Cerebellar cortex (tissue), 1 donor: ENCODE results near the gene MAGEC1.
"Not testable (repeated sequence)": the region's sequence is repeated elsewhere in the genome, so short reads cannot be mapped to it uniquely, and the experiment has no call there.

ENCODE experiments used
- DNase-seq: peaks from one replicate; pipeline ENCODE4 v3.0.0-alpha.2; 2015; ENCODE audit warnings: low spot score

Gene MAGEC1, protein sequence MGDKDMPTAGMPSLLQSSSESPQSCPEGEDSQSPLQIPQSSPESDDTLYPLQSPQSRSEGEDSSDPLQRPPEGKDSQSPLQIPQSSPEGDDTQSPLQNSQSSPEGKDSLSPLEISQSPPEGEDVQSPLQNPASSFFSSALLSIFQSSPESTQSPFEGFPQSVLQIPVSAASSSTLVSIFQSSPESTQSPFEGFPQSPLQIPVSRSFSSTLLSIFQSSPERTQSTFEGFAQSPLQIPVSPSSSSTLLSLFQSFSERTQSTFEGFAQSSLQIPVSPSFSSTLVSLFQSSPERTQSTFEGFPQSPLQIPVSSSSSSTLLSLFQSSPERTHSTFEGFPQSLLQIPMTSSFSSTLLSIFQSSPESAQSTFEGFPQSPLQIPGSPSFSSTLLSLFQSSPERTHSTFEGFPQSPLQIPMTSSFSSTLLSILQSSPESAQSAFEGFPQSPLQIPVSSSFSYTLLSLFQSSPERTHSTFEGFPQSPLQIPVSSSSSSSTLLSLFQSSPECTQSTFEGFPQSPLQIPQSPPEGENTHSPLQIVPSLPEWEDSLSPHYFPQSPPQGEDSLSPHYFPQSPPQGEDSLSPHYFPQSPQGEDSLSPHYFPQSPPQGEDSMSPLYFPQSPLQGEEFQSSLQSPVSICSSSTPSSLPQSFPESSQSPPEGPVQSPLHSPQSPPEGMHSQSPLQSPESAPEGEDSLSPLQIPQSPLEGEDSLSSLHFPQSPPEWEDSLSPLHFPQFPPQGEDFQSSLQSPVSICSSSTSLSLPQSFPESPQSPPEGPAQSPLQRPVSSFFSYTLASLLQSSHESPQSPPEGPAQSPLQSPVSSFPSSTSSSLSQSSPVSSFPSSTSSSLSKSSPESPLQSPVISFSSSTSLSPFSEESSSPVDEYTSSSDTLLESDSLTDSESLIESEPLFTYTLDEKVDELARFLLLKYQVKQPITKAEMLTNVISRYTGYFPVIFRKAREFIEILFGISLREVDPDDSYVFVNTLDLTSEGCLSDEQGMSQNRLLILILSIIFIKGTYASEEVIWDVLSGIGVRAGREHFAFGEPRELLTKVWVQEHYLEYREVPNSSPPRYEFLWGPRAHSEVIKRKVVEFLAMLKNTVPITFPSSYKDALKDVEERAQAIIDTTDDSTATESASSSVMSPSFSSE

DNA sequence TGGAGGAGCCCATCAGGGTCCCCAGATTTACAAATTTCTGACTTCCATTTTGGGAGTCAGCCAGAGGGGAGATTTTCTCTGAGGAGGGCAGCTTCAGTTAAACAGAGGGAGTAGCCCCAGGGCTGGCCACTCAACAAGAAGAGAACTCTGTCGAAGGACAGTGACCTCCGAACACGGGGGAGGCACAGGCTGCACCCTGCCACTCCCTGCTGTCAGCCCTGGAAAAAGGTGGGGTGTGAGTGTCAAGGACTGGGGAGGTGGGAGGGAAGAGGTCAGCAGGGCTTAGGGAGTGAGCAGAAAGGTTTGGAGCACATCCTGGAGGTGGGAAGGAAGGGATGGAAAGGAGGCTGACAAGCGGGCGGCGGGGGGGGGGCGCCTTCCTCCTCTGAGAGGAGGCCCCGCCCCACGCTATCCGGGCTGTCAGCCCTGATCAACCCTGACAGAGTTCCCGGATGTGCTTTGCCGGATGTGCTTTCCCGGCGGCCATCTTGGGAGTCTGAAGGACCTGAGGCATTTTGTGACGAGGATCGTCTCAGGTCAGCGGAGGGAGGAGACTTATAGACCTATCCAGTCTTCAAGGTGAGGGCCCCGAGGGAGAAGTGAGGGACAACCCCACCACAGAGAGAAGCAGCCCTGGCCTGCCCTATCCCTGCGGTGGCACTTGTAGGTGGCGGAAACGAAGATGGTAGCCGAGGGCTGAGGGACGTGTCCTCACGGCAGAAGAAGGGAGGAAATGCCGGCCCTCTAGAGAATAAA, at the start of gene MAGEC1:
Gene MAGEC1, plus strand, starts transcription at position 495 of the 756 bp plus-strand sequence. CDS start 1,179 bp downstream, outside the sequence.
- DNase-seq = no peak

DNA sequence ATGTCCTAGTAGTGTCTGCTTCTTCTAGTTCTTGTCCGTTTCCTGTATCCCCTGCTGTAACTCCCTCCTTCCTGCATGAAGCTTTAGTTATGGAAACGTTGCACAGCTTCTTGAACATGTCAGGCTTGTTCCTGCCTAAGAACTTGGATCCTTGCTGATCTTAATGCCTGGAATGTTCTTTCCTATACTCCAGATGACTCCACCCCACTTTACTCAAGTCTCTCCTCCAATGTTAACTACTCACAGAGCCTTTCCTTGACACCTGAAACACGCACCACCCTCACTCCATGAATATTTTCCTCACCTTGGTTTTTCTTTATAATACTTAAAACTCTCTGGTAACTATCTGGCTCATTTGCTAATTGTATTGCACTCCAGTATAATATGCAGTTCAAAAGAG, 46.2 kb upstream of the MAGEC1 start:
- DNase-seq = no peak

DNA sequence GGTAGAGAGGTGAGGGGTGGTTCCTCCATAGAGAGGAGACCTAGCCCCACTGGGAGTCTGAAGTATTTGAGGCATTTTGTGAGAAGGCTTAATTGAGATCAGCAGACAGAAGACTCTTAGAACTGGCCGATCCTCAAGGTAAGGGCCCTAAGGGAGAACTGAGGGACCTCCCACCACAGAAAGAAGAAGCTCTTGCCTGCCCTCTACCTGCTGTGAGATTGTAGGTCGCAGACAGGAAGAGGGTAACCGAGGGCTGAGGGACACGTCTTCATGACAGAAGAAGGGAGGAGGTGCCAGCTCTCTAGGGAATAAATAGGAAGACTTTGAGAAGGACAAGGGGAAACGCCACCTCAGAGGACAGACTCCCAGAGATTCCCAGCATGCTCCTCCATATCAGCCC, 24.1 kb upstream of the MAGEC1 start:
- no peak for DNase-seq

DNA sequence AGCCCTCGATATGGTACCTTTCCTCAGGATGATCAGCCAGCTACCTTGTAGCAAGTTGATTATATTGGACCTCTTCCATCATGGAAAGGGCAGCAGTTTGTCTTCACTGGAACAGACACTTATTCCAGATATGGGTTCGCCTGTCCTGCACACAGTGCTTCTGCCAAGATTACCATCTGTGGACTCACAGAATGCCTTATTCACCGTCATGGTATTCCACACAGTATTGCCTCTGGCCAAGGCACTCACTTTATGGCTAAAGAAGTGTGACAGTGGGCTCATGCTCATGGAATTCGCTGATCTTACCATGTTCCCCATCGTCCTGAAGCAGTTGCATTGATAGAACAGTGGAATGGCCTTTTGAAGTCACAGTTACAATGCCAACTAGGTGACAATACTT, 14.9 kb upstream of the MAGEC1 start:
- DNase-seq = not testable (repeated sequence)

DNA sequence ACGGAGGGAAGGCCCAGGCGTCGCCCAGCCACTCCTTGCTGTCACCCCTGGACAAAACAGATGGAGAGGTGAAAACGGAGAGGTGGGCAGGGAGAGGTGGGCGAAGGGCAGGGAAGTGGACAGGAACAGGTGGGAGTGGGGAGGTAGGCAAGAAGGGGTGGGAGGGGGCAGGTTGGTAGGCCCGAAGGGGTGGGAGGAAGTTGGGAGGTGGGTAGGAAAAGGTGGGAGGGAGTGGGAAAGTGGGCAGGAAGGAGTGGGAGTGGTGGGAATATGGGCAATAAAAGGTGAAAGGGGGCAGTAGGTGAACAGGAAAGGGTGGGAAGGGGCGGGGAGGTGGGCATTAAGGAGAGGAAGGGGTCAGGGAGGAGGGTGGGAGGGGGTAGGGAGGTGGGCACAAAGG, 9.0 kb upstream of the MAGEC1 start:
- no peak for DNase-seq

DNA sequence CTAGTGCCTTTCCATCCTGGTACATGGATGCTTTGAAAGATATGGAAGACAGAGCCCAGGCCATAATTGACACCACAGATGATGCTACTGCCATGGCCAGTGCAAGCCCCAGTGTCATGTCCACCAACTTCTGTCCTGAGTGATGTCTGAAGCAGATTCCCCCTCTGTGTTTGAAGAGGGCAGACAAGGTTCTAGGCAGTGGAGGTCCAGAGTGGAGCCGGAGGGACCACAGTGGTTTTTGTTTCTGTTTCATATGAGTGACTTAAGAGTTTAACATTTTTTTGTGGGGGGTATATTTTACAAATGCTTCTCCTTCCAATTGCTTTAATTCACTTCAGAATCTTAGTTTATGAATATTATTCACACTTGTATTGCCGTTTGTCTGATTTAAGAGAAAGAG, 6.0 kb upstream of the MAGEC1 start:
- no peak for DNase-seq

DNA sequence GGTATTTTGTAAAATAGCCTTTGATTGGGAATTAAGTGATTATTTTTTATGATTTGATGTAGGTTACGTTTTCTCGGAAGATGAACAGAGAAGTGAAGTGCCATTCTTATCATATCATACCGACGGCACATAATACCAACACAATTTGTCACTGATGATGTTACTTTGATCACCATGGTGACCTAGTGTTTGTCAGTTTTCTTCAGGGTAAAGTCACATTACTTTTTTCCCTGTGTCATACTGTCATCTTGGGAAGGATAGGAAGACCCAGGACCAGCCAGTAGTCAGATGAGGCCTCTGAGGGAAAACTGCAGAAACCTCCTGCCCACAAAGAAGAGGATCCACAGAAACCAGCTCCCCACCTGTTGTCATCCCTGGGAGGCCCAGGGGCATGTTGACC, 1.3 kb upstream of the MAGEC1 start:
- no peak for DNase-seq

DNA sequence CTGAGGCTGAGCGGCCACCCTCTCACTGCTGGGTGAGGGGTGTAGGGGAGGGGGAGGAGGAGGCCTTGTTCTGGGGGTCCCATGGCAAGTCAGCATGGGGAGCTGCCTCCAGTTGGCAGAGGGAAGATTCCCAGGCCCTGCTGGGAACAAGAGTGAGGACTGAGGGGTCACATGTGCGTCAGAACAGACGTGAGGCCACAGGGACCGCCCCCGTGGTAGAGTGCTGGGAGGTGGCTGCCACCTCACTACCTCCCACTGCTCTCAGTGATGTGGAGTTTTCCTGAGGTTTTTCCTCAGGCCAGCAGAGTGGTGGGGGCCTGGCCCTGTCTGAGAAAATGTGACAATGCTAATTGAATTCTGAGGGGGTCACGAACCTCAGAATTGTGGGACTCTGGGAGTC, 568 bp downstream of the MAGEC1 start:
- no peak for DNase-seq

DNA sequence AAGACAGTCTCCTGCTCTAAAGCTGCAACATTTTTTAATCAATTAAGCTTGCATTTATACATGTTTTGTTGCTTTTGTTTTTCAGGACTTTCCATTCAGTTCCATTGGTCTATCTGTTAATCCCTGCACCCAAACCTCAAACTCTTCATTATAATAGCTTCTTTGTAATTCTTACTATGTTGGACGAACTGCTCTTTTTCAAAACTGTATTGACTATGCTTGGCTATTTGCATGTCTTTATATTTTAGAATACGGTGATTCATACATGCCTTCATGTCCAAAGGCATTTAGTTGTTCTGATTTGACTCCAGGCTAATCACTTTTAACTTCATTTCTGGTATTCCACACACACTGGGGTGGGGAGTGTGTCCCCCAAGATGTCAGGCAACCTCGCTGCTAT, 14.1 kb downstream of the MAGEC1 start:
- DNase-seq = no peak

DNA sequence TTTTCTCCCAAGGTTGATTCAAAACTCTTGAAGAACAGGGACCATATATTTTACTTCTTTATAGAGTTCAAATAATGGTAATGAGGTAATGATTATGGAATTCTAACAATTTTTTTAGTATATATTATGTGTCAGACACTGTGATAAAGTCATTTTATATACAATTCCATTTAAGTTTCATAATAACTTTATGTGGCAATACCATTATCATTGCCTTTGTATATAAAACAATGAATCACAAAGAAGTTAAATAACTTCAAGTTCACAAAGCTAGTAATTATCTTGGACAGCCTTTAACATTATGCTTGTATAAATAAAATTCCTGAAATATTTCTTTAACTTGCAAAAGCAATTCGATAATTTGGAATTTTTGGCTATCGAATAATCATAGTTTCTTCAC, 20.6 kb downstream of the MAGEC1 start:
- DNase-seq = no peak

DNA sequence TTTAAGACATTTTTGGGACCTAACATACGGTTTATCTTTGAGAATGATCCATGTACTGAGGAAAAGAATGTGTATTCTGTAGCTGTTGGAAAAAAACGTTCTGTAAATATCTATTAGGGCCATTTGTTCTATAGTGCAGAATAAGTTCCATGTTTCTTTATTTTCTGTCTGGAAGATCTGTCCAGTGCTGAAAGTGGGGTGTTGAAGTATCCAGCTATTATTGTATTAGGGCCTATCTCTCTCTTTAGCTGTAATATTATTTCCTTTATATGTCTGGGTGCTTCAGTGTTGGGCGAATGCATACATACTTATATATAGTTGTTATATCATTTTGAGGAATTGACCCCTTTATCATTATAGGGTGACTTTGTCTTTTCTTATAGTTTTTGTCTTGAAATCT, 24.7 kb downstream of the MAGEC1 start:
- DNase-seq = no peak

DNA sequence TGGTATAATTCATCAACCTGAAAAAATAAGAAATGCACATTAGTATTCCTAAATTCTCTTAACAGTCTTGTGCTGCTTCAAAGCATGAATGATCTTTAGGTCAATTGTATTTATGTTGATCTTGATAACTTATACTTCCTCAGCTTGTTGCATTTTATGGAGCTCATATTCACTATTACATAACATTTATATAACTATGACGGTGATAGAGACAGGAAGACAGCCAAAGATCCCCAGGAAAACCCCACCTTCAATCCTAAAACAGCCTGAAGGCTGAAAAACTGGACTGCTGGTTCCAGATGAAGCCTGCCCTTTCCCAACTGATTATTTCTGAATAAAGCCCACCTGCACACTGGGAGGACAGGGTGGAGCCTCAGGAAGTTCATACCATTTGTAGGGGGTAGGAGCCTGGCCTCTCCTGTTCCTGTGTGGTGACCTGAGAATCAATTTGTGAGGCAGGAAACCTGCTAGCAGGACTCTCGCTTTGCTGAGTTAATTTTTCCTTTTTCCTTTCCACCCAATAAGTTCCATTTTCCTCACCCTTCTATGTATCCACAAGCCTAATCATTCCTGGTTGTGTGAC, 30.5 kb downstream of the MAGEC1 start:
- DNase-seq = no peak

DNA sequence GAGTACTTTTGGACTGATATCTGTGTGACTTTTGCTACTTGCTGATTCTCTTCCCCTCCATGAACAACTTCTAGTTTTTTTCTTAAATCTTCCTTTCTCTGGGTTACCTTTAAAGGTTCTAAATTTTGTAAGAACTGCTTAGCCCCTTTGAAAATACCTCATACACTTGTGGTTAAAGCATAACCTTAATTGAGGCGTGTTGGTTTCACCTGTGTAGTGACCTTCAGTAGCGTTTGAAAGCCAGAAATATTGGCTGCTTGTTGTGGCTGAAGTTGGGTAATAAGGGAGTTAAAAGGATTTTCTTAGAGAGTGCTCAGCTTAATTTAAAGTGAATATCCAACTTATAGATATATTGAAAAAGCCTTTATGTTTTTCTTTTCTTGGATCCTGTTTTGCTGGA, 32.0 kb downstream of the MAGEC1 start:
- DNase-seq = no peak

DNA sequence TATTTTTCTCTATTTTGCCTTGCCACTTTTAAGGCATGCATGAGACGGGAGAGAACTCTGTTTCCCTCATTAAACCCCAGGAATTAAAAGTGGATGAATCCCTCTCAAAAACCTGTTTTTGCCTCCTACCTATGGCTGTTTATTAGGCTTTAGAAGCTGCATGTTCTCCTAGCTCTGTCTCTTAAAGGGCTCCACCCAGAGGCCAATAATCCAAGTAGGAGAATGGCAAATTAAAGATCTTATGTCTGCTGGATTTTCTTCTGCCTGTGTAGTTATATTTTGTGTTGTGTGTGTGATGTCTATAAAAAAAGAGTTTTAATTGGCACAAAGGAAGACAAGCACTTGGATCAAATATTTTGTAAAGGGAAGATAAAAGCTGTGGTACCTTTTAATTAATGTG, 32.4 kb downstream of the MAGEC1 start:
- no peak for DNase-seq

DNA sequence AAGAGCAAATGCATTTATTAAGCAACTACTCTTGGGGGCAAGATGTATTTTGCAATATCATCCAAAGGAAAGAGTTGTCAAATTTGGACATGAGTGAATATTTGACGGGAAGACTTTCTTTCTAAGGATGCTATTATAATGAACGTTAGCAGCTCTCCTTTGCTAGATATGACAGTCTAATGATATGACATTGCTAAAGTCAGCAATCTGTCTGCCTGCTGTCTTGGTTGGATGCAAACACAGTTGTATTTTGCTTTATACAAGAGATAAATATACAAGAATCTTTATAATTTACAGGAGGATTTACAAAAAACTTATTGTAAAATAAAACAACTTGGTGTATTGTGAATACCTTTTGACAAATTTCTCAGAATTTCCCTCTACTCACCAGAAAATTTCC, 37.5 kb downstream of the MAGEC1 start:
- no peak for DNase-seq

DNA sequence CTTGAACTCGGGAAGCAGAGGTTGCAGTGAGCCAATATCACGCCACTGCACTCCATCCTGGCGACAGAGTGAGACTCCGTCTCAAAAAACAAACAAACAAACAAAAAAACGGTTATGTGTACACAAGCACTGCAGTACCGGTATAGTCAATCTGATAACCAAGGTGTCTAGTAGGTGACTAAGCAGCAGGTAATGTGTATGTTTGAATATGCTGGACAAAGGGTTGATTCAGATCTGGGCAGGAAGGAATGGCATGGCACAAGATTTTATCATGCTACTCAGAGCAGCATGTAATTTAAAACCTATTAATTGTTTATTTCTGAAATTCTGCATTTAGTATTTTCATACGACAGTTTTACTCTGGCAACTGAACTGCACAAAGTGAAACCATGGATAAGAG, 41.7 kb downstream of the MAGEC1 start:
- DNase-seq = no peak

DNA sequence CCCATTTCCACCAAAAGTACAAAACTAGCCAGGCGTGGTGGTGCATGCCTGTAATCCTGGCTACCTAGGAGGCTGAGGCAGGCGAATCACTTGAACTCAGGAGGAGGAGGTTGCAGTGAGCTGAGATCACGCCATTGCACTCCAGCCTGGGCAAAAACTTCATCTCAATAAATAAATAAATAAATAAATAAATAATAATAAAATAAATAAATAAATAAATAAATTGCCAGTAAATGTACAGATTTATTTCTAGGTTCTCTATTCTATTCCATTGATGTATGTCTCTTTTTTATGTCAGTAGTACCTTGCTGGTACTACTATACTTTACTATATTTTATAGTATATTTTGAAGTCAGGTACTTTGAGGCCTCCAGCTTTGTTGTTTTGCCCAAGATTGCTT, 43.7 kb downstream of the MAGEC1 start:
- DNase-seq = no peak

DNA sequence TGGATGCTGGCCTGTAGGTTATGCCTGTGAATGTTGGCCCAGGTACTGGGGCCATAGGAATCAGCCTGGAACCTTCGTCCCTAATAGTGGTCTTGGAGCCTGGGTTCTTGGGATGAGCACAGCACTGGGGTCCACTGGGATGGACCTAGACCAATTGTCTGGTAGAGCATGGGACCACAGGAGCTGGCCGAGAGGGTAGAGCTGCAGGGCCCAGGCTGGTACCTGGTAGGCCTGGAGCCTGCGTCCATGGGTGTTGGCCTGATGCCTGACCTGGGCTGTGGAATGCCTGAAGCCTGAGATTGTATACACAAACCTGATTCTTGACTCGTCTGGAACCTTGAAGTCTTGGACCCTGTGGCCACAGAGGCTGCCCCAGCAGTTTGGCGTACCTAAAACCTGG, 48.9 kb downstream of the MAGEC1 start:
- DNase-seq = no peak

DNA sequence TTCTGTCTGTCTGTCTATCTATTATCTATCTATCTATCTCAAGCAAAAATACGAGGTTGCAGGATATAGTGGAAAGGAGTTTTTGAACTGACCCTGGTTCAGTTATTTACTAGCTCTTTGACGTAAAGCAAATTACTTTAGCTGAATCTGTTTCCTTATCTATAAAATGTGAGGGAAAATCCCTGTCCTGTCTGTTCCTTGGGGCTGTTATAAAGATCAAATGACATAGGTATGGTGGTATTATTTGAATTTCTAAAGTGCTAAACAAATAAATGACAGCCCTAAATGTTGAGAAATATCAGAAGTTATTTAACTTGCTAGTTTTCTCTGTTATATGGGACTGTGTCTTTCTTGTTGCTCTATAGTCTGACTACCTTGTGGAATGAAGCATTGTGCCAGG, 55.0 kb downstream of the MAGEC1 start:
- DNase-seq = no peak
